ENCODE results near the gene ANKS1A.

The ANKS1A gene

DNA sequence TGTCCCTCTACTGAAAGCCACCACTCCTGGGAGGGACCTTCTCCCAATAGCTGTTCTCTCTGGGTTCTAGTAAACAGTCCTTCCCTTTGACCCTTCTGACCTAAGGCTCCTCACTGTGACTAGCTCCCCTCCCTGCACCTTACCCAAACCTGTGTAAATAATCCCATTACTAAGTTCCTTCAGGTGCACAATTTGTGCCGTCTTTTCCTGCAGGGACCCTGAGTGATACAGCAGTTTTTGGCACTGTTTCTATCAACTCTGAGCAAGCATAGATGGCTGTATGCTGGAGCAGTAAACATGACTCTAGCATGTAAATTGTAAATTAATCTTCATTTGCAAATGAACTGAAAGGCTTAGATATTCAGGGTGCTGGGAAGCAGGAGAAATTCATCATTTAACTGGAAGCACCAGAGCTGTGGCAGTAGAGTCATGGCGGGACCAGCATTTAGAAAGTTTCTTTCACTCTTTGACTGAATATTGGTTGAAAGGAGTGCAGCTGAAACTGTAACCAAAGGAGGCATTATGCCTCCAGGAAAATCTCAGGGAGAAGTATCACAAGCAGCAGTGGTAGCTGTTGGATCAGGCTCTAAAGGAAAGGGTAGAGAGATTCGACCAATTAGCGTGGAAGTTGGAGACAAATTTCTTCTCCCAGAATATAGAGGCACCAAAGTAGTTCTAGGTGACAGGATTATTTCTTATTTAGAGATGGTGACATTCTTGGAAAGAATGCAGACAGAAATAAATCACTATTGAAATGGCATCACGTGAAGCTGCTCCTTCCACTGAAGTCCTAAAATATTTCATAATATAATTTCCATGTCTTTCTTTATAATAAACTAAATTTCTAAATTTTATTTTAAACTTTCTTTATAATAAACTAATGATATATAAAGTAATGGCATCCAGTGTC is 134.3 kb downstream of the ANKS1A start:
- no peak for DNase-seq (ENCODE audit: low read depth)

DNA sequence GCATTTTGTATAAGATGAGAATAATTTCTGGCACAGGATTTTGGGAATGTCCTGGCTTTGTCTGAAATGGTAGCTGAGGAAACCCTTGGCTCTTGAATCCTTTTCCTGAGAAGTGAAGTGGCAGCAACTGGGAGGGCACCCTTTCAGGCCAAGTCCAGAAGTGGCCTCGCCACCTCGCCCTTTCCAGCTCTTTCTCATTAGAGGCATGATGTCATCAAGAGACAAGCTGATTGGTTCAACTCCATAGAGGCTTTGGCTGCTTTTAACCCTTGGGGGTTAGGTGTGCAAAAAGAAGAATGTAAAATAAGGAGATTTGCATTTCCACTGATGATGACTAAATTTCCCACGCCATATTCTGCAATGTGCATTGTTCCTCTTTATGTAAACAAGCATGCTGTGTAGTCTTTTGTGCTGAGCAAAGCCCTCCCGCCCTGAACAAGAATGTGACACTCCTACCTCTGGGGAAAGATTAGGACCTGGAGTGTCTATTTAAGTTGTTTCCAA is 135.5 kb downstream of the ANKS1A start:
- peak; percentile 13 for DNase-seq (ENCODE audit: low read depth)

DNA sequence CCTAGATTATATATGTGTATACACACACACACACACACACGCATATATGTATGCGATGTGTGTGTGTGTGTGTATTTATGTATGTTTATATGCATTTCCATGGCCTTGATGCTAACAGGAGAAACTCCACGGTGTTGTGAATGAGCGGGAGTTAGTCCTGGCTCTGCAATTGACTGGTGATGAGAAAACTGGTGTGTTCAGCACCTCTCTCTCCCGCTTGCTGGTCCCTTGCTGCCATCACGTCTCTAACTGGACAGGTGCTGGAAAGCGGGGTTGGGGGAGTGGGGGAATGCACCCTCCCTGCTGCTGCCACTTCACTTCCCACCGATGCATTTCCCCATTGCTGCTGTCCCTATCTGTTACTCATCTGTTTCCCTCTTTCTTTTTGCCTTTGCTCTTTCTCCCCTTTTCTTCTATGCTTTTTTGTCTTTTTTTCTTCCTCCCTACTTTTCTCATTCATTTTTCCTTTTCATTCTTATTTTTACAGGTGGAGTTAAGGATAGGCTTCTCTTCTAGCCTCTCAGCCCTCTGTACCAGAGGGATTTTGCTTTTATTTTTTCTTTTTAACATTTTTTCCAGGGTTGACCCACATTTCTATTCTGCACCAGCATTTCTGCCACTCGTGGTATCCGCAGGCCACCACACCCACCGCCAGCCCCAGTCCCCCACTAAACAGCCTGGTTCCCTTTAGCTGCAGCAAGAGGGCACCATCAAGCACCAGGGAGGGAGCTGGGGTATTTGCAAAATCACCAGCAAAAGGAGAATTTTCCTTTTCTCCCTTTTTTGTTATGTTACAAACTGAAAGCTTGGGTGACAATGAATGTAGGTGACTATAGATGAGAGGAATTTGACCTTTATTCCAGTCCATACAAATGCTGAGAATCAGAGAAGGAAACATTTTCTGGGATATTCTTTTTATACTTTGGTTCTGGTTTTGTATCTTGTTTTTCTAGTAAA is 136.5 kb downstream of the ANKS1A start:
- no peak for DNase-seq (ENCODE audit: low read depth)

DNA sequence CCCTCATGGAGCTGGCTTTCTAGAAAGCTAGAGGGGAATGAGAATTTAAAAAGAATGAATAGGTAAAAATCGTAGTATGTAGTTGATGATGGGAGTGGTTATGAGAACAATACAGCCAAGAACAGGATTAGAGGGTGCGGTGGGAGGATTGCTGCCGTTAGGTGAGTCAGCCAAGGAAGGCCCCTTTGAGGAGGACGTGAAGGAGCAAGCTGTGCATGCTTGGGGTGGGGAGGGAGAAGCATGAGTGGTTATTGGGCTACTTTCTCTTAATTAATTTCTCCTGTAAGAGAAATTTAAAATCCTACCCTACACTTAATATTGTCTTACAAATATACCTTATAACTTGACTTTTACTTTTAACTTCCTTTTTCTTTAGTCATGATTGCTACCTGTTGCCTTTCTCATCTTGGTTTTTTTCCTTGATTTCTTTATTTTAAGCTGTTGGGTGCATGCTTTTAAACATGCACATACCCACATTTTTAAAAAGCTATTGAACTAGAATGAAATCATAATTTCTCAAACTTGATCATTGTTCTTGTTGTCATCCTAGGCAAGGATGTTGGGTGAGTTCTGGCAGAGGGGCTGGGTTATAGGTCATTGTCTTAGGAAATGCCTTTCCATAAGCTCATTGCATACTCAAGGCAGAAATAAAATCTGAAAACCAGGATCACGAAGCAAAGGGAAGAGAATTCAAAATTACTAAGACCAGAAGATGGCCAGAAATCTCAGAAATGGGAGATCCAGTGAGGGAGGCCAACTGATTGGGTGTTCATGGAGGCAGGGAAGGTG is 137.6 kb downstream of the ANKS1A start:
- DNase-seq (ENCODE audit: low read depth): no peak

DNA sequence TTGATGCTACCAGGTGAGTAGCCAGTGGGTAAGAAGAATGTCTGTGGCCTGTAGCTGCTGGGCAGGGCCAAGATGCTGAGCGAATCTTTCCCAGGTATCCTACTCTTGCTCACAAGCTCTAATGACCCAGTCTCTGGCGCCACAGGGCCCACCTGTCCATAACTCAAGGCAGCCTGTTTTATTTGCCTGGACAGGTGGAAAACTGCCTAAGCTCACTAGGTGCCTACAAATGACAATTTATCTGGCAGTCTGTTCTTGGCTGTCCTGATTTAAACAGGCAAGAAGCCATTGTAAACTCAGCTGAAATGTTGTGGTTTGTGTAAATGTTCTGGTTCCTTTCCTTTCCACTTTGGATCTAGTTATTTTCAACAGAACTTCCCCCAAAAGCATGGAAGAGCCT is 138.8 kb downstream of the ANKS1A start:
- no peak for DNase-seq (ENCODE audit: low read depth)

DNA sequence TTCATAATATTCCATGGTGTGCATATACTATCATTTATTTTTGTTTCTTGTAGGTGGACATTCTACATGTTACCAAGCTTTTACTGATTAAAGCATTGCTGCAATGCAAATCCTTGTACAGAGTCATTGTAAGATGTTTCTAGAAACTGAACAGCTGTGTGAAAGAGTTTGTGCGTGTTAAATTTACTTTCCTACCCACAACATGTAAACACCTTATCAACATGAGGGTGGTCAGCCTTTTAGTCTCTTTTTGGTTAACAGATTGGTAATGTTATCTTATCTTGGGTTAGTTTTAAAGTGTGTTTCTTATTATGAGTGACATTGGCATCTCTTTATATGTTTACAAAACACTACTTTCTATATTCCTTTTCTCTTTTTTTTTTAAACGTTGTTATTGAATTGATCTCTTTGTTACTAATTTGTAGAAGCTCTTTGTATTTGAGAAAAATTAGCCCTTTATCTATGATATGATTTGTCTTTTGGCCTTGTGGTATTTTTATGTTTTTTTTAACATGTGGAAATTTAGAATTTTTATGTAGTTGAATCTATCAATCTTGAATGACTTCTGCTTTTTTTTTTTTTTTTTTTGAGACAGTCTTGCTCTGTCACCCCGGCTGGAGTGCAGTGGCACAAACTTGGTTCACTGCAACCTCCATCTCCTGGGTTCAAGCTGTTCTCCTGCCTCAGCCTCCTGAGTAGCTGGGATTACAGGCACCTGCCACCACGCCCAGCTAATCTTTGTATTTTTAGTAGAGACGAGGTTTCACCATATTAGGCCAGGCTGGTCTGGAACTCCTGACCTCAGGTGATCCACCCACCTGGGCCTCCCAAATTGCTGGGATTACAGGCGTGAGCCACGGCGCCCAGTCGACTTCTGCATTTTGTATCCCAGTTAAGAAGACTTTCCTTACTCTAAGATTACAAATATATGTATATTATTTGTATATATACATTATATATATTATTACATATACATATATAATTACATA is 140.0 kb downstream of the ANKS1A start:
- no peak for DNase-seq (ENCODE audit: low read depth)

DNA sequence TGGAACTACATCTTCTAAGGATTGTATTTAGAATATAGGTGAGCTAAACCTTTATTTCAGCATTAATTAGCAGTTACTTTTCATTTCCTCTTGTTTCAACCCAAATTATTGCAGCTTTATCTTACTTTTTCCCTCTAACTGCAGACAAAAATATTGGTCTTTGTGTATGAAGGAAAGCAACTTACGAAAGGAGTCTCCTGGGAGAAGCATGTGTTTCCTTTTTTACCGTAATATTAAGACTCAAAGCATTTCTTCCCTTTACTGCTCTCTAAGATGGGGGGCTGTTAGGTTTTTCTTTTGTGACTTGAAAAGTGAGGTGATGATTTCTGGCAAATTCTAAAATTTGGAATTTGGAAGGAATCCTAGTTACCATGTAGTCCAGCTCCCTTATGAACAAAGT is 141.0 kb downstream of the ANKS1A start:
- DNase-seq (ENCODE audit: low read depth): no peak

DNA sequence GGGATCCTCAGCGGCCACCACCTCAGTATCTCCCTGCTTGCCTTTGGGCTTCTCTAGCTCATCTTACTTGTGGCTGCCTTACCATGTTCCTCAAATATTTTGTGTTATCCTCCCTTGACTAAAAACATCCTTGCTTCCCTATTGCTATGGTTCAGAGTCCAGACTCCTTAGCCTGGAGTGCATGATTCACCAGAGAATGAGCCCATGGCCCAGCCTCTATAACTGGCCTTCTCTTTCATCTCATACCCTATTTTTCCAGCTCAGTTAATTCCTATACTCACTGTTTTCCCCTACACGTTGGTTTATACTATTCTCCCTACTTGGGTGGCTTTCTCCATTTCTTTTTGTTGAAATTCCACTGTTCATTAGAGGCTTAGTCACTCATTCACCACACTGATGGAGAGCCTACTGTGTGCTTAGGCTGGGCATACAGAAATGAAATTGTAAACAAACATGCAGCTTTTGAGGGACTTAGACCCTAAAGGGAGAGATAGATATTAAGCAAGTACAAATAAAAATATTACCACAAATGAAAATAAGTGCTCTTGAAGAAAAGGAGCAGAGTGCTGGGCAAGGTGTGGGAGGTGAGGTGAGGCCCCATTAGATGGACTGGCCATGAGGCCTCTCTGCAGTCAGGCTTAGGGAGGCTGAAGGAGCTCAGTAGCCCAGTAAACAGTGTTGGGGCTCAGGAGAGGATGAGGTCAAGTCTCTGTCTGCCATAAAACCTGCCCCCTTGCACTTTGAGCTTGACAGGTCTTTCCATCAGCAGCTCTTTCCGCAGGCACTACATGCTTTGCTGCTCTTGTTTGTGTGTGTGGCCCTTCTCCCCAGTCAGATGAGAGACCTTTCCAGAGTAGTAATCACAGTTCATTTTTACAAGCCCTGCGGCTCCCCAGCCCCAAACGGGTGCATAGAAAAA is 142.8 kb downstream of the ANKS1A start:
- no peak for DNase-seq (ENCODE audit: low read depth)

DNA sequence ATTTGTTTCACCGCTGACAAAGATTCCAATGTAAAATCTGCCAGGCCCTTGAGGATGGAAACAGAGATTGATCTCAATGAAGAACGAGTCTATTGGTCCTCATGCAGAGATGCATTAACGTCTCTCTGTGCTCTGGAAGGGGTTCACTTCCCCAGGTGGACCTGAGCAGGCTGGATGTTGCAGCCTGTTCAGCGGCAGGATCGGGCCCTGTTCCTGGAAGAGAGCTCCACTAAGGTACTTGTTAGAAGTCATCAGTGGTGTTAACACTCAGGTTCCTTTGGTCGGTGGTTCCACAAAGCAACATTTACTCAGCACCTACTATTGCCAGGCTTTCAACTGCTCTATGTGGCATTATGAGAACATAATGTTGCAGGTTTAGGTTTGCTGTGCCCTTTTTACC is 144.6 kb downstream of the ANKS1A start:
- no peak for DNase-seq (ENCODE audit: low read depth)

DNA sequence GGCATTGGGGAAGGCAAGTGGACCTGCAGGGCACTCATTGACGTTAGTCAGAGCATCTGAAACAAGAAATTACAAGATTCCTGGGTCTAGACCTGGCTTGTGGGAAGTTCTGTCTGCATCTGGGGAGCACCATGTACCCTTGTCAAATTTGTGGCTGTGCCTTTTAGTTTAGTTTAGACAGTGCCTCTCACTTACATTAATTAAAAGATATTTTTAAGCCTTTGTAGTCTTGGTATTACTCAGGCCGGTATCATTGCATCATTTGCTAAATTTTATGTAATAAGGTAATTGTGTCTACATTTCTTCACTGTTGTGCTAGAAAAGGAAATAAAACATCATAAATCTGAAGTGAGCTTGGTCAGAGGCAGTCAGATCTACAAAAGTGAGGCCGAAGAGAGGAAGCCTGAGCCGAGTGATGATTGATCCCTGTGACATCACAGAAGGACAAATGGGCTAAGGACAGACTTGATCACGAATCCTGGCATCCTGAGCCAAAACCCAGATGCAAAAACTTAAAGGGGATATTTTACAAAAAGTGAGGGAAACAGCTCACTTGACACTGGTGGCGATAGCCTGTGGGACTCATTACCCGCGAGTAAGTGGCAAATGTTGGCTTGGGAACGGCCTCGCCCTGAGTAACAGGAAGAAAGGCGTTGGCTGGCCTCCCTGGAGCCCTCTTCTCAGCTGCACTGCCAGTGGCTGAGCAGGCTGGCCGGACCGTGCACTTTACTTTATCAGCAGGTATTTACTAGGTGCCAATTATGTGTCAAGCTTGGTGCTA is 145.5 kb downstream of the ANKS1A start:
- DNase-seq (ENCODE audit: low read depth): no peak

DNA sequence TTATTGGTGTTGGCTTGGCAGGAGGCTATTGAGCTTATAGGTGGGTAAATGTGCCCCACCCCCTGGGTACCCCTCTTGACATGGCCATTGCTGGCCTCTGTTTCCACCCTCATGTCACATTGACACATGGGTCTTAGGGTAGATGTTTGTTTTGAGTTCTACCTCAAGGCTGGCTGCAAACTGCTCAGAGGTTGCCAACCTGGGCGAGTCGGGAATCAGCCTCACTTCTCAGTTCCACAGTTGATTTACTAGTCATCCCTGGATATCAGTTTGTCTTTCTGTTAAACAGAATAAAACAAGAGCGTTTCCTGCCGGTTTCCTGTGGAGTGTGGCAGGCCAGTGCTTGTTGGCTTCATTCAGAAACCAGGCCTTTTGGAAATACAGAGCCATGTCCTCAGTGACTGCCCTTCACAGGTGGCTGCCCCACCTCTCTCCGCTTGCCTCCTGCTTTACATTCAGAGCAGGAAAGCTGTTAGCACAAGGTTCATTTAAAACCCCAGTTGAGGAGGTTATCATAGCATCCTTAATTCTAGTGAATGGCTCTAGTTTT is 146.5 kb downstream of the ANKS1A start:
- no peak for DNase-seq (ENCODE audit: low read depth)

DNA sequence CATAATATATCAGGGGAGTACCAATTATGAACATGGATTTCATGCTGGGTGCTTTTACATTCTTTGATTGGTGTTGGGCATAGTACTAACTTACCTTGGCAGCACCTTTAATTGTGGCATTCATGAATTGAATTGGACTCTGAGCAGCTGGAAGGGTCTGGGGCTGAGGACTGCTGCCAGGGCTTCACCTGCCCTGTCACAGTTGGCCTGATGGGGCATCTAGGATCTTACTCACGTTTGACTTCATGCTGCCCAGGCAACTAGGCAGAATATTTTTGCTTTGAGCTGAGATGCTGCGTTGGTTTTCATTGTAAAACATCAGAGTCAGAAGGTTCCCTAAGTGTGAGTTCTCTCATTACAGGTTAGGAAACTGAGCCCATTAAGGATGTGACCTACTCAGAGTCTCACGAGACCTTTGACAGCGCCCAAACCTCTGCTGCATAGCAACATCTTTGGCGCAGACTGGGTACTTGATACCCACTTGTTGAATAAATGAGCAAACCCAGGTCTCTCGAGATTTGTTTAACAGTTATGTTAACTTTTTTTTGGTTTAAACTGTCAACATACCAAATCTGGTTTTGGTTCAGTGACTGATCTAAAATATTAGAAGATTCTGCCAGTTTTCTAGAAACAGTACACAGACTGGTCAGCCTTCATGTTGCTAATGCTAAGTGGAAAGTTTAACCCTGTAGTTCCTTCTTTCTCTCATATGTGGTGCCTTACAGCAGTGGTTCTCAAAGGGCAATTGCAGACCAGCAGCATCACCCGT is 147.2 kb downstream of the ANKS1A start:
- DNase-seq (ENCODE audit: low read depth): no peak

DNA sequence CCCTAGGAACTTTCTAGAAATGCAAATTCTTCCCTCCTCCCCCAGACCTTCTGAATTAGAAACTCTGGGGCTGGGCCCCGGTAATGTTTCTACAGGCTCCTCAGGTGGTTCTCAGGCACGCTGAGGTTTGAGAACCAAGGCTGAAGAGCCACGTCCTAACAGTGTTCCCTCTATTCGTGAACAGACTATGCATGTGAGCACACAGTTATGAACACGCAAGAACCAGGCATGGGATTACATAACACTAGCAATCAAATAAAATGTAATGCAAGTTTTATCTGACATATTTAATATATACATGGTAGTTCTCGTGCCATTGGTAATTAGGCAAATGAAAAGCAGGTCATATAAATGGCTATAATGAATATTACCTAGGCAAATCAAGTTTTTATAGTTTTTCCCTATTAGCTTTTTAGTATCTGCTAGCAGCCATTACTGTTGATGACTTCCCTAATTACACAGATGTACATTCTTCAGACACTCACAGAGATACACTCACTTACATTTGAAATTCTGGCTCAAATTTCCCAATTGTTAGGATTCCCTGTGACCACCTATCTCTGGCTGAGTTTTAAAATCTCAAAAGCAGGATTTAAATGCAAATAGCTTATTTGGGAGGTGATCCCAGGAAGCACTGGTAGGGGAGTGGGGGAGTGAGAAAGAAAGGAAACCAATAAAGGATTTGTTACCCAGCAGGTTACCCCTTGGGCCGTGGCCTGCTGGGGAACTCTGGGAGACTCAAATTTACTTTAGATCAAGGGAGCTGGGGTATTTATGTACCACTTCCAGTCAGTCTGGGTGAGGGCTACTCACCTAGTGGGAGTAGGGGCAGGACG is 148.0 kb downstream of the ANKS1A start:
- DNase-seq (ENCODE audit: low read depth): no peak

DNA sequence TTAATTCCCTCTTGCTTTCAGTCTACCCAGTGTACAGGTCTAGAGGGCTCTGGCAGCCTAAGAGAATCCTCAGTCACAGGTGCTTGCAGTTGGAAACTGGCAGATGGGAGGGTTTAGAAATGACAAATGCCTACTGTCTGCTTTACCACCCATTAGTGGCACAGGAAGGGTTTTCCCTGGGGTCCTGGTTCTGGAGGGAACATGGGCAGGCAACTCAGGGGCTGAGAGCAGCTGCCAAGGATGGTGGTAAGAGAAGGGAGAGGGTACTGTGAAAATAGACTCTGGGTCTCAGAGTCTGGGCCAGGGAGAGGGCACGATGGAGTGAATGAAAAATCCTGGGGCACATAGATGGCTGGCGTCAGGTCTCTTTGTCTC is 148.6 kb downstream of the ANKS1A start:
- no peak for DNase-seq (ENCODE audit: low read depth)

DNA sequence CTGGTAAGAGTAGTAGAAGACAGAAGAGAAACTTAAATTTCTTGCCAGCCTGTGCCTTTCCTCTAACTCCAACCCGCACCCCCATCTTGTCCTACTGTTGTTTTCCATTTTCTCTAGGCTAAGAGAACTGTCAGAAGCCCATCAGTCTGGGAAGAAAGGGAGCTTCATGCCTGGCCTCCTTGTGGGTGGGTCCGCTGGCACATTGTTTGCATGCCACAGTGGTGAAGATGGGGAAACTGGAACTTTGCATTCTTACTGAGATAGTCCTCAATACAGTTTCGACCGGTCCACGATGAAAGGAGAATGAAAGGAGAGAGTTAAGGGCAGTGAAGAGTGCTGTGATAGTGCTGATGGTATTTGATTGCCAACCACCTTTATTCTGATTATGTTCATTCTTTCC is 149.0 kb downstream of the ANKS1A start:
- no peak for DNase-seq (ENCODE audit: low read depth)

DNA sequence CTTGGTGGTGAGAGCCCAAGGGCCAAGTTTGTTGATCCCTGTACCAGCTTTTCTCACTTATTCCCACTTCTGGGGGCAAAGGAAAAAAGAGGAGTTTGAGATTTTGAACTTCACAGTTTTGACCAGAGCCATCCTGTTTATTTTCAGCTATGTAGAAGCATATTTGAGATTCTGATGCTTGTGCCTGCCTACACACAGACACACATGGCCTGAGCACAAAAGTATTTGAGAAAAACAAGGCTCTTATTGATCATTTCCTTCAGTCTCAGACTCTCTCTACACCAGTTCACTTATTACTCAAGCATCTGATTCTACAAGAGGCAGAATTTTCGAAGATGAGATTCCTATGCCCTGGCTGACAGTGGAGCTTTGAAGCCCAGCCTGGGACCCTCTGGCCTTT is 151.3 kb downstream of the ANKS1A start:
- DNase-seq (ENCODE audit: low read depth): no peak

All from HS-5 (cell line).